Naive thymus-derived CD4-positive, alpha-beta T cell (primary cell): ENCODE results near the gene UBE2QL1. TPM values are rescaled to one million over a fixed set of nuclear protein-coding genes. Genes with fewer than 3 reads are reported as not detected.

ENCODE experiments used
- ATAC-seq: fragments of 150-1000 bp; cut with Tn5 transposase; 2 replicates; pipeline ENCODE4 v1.10.0; 2021; ENCODE audit warnings: mild to moderate bottlenecking, moderate library complexity
- CTCF ChIA-PET: fragments of 350-600 bp; sonication (Branson Sonifier 250); formaldehyde crosslinking; loops from one replicate; lab custom pipeline; 2021; ENCODE audit warnings: antibody characterized with exemption; lab: Charles Lee
- POLR2A ChIA-PET: fragments of 350-600 bp; sonication (Branson Sonifier 250); formaldehyde crosslinking; loops from one replicate; lab custom pipeline; 2021; ENCODE audit warnings: antibody characterized with exemption, inconsistent platforms; lab: Charles Lee
- DNase-seq, 9 donors: peaks; one replicate each; pipeline versions ENCODE4 v3.0.0 to v3.0.0-alpha.2; 2020 to 2022; ENCODE audit warnings: mixed read lengths in 1 of 9
- H3K27ac ChIP-seq: one replicate; pipeline ENCODE4 v1.7.0; 2013; ENCODE audit warnings: mild to moderate bottlenecking, low read depth, low read length, moderate library complexity
- H3K27me3 ChIP-seq, 2 donors: one replicate each; pipeline ENCODE4 v1.7.0; 2013; ENCODE audit warnings: low read length in 2 of 2, mild to moderate bottlenecking in 2 of 2, moderate library complexity in 2 of 2; ENCODE audit not compliant: control insufficient read depth in 2 of 2, insufficient read depth in 2 of 2
- H3K36me3 ChIP-seq, 3 experiments: 1 replicate in 2 of 3; 2 replicates in 1 of 3; pipeline ENCODE4 v1.7.0; 2013; ENCODE audit warnings: low read length in 3 of 3, mild to moderate bottlenecking in 3 of 3, moderate library complexity in 1 of 3; ENCODE audit not compliant: insufficient read depth in 3 of 3, control insufficient read depth in 2 of 3
- H3K4me1 ChIP-seq, 2 donors: one replicate each; pipeline ENCODE4 v1.7.0; 2013; ENCODE audit warnings: low read length in 2 of 2, mild to moderate bottlenecking in 2 of 2, moderate library complexity in 1 of 2; ENCODE audit not compliant: control insufficient read depth in 2 of 2, insufficient read depth in 2 of 2
- H3K4me3 ChIP-seq: 2 replicates; pipeline ENCODE4 v1.7.0; 2013; ENCODE audit warnings: mild to moderate bottlenecking, low read length
- H3K9me3 ChIP-seq, 3 experiments: 1 replicate in 2 of 3; 2 replicates in 1 of 3; pipeline ENCODE4 v1.7.0; 2013; ENCODE audit warnings: low read length in 3 of 3; ENCODE audit not compliant: control insufficient read depth in 2 of 3
- H3K27ac Mint-ChIP-seq, 9 donors: one replicate each; pipeline ENCODE4 v1.8.0; 2020 to 2022; ENCODE audit warnings: mixed read lengths in 9 of 9, mild to moderate bottlenecking in 8 of 9, moderate library complexity in 5 of 9, inconsistent platforms in 2 of 9
- H3K27me3 Mint-ChIP-seq, 5 donors: one replicate each; pipeline ENCODE4 v1.8.0; 2021 to 2022; ENCODE audit warnings: mixed read lengths in 5 of 5, mild to moderate bottlenecking in 1 of 5
- H3K36me3 Mint-ChIP-seq, 5 donors: one replicate each; pipeline ENCODE4 v1.8.0; 2020 to 2022; ENCODE audit warnings: mixed read lengths in 5 of 5, mild to moderate bottlenecking in 3 of 5, inconsistent platforms in 1 of 5
- H3K4me1 Mint-ChIP-seq, 7 donors: one replicate each; pipeline ENCODE4 v1.8.0; 2020 to 2022; ENCODE audit warnings: mixed read lengths in 7 of 7, mild to moderate bottlenecking in 3 of 7, inconsistent platforms in 1 of 7
- H3K4me3 Mint-ChIP-seq, 10 donors: one replicate each; pipeline ENCODE4 v1.8.0; 2020 to 2022; ENCODE audit warnings: mild to moderate bottlenecking in 10 of 10, mixed read lengths in 10 of 10, moderate library complexity in 6 of 10, inconsistent platforms in 2 of 10
- H3K9me3 Mint-ChIP-seq, 11 donors: one replicate each; pipeline ENCODE4 v1.8.0; 2020 to 2022; ENCODE audit warnings: mixed read lengths in 11 of 11, mild to moderate bottlenecking in 4 of 11, inconsistent platforms in 1 of 11, moderate library complexity in 1 of 11
- intact Hi-C, 2 donors: fragments of 100-400 bp; cut with micrococcal nuclease; formaldehyde crosslinking; loops; one replicate each; pipeline ENCODE4 v1.15.1; 2023
- polyA plus RNA-seq, 2 donors: library from polyadenylated mRNA; unstranded; fragments of 300-500 nt; fragmentation: Illumina TruSeq; gene quantifications; one replicate each; pipeline ENCODE4 v1.2.3, GENCODE V29; 2021
- total RNA-seq, 6 experiments: library from RNA in 5 of 6; stranded (reverse) in 5 of 6; gene quantifications; 1 replicate in 5 of 6; 2 replicates in 1 of 6; pipeline ENCODE4 v1.2.3 and lab custom pipeline; 2021 to 2026

UBE2QL1 gene
- total and polyA plus RNA-seq, 7 experiments from 2014 or later = 0.21 to 0.44 TPM; not detected in 5

DNA sequence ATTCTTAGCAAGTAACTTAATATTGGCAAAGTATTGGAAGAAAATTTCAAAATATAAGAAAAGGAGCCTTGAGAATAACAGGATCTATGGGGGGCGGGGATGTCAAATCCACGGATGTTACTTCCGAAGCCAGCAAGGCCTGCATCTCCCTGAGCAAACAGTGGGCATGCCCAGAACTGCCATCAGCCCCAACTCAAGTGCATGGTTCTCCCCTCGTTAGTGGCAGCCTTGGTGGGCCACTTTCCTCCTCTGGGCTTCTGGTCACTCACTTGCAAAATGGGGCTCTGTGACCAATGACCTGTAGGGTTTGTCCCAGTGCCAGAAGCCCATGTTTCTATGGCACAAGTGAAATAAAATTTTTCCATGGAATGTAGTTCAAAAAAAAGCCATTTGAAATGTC, 43.1 kb upstream of the UBE2QL1 start:
- ATAC-seq (no peak), DNase-seq (no peak)
- no peak overlapping the region for H3K4me3 Mint-ChIP-seq
- Histone ChIP-seq H3K4me3 (no peak overlapping the region), H3K36me3 (no peaks in the 10 kb centered on the region), H3K4me1 (no peaks in the 10 kb centered on the region), H3K27me3 (no peaks in the 10 kb centered on the region), H3K27ac (no peak overlapping the region), H3K9me3 (no peaks in the 10 kb centered on the region)
- POLR2A ChIA-PET = no interaction called here
- peaks cover 0 to 4% (median 0%) of the 10 kb centered on the region in 7 donors for H3K4me1 Mint-ChIP-seq
- CTCF ChIA-PET = no interaction called here
- no peak overlapping the region for H3K27ac Mint-ChIP-seq
- H3K36me3 Mint-ChIP-seq = no peaks in the 10 kb centered on the region
- peaks cover 0 to 4% (median 0%) of the 10 kb centered on the region in 11 donors for H3K9me3 Mint-ChIP-seq
- intact Hi-C loops = no loop called here
- peaks cover 10 to 41% (median 12%) of the 10 kb centered on the region in 5 donors for H3K27me3 Mint-ChIP-seq

DNA sequence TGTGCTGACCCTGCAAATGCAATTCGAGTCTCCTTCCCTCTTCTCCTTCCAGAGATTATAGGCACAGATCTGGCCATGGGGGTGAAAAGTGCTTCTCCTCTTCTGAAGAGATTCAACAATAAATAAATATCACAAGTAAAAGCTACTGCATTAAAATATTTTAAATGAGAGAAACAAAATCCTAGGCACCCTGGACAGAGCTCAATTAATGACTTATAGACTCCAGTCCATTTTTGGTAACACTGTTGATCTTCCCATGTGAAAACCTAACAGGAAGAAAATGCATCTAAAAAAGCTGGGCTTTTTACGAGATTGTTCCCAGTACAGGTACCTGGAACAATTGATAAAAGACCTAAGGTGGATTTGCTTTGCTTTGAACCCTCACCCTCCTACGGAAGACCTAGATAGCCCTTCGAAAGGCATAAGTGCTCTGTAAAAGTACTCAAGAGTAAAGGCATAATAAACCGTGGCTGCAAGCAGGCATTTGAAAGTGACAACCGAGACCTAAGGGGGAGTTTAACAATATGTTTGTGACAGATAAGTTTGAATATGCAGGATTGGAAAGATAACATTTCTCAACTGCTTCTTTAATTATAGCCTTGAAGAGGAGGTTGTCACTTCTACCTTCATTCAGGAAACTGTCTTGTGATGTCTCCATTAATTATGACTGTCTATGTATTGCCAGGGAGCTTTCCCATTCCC, 41.0 kb upstream of the UBE2QL1 start:
- ATAC-seq (no peak), DNase-seq (no peak)
- peaks cover 3 to 38% (median 9%) of the 10 kb centered on the region in 5 donors for H3K27me3 Mint-ChIP-seq
- H3K27me3 ChIP-seq = no peaks in the 10 kb centered on the region
- CTCF ChIA-PET = no interaction called here
- no peak overlapping the region for H3K4me3 Mint-ChIP-seq
- H3K9me3 Mint-ChIP-seq = peaks cover 0 to 4% (median 0%) of the 10 kb centered on the region in 11 donors
- H3K27ac Mint-ChIP-seq = no peak overlapping the region
- no peaks in the 10 kb centered on the region for H3K9me3 ChIP-seq
- H3K36me3 ChIP-seq = no peaks in the 10 kb centered on the region
- no peak overlapping the region for H3K4me3 ChIP-seq
- H3K36me3 Mint-ChIP-seq = no peaks in the 10 kb centered on the region
- intact Hi-C loops = no loop called here
- H3K27ac ChIP-seq = no peak overlapping the region
- H3K4me1 ChIP-seq = no peaks in the 10 kb centered on the region
- POLR2A ChIA-PET = no interaction called here
- H3K4me1 Mint-ChIP-seq = peaks cover 0 to 4% (median 0%) of the 10 kb centered on the region in 7 donors

DNA sequence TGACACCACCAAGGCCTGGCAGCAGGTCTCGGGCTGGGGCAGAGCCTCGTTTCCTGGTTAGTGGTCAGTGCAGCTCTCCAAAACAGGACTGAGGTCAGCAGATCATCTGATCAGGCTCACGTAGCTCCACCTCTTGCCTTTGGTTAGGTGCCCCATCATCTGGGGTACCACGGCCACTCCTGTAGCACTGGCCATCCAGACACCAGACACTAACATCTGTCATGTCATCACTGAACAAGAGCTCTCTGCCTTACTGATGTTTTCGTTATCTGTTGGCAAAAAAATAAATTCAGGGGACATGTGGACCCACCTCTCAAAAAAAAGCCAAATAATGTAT, 40.4 kb upstream of the UBE2QL1 start:
- Histone ChIP-seq H3K4me3 (no peak overlapping the region), H3K36me3 (no peaks in the 10 kb centered on the region), H3K27me3 (no peaks in the 10 kb centered on the region), H3K9me3 (no peaks in the 10 kb centered on the region), H3K27ac (no peak overlapping the region), H3K4me1 (no peaks in the 10 kb centered on the region)
- Mint-ChIP-seq H3K4me3 (no peak overlapping the region), H3K27me3 (peaks cover 0 to 35% (median 4%) of the 10 kb centered on the region in 5 donors), H3K4me1 (peaks cover 0 to 1% (median 0%) of the 10 kb centered on the region in 7 donors), H3K36me3 (no peaks in the 10 kb centered on the region), H3K27ac (peak overlapping the region in 1 of 9 donors; percentile 36), H3K9me3 (peaks cover 0 to 4% (median 0%) of the 10 kb centered on the region in 11 donors)
- POLR2A ChIA-PET = no interaction called here
- DNase-seq = no peak
- CTCF ChIA-PET = no interaction called here
- intact Hi-C loops = no loop called here
- ATAC-seq = no peak

DNA sequence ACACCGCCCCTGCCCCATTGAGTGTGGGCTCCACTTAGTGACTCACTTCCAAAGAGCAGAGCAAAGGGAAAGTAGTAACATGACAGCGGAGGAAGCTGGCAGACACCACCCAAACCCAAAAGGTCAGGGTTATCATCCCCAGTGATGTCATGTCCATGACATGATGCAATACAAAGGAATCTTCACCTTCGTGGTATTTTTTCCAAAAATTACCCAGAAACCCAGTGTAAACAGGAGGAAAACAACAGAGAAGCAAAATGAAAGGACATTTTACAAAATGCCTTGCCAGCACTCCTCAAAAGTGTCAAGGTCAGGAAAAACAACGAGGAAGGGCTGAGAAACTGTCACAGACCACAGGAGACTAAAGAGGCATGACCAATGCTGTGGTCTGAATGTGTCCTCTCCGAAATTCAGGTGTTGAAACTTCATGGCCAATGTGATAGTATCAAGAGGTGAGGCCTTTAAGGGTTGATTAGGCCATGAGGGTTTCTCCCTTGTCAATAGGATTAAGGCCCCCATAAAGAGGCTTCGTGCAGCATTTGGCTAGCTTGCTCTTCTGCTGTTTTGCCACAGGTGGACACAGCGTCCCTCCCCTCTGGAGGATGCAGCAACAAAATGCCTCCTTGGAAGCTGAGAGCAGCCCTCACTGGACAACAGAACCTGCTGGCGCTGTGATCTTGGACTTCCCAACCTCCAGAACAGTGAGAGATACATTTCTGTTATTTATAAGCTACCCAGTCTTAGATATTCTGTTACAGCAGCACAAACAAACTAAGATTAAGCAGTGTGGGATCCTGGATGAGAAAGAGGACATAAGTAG, 39.8 kb upstream of the UBE2QL1 start:
- Mint-ChIP-seq H3K4me3 (no peak overlapping the region), H3K36me3 (no peaks in the 10 kb centered on the region), H3K27ac (peak overlapping the region in 1 of 9 donors; percentile 36), H3K27me3 (peaks cover 0 to 35% (median 4%) of the 10 kb centered on the region in 5 donors), H3K4me1 (peaks cover 0 to 1% (median 0%) of the 10 kb centered on the region in 7 donors), H3K9me3 (peaks cover 0 to 4% (median 0%) of the 10 kb centered on the region in 11 donors)
- Histone ChIP-seq H3K4me1 (no peaks in the 10 kb centered on the region), H3K36me3 (no peaks in the 10 kb centered on the region), H3K27ac (no peak overlapping the region), H3K9me3 (no peaks in the 10 kb centered on the region), H3K4me3 (no peak overlapping the region), H3K27me3 (no peaks in the 10 kb centered on the region)
- ATAC-seq = no peak
- ChIA-PET POLR2A (no interaction called here), CTCF (no interaction called here)
- intact Hi-C loops = no loop called here
- DNase-seq = no peak

DNA sequence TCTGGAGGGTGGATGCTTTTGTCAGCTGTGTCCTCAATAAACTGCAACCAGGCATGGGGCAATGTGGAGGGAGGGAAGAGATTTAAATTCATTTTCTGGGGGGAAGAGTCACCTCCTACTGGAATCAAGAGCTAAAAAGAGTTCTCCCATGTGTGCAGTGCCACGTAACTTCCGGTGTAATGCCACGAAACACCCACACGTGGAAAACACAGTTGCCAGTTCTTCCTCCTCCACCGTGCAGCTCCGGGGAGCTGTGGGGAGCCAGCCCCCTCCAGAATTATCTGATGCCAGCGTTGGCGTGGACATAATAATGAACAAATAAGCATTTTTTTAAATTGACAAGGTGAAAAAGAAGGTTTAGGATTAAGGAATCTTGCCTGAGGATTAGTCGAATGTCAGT, 38.2 kb upstream of the UBE2QL1 start:
- no peak for ATAC-seq
- H3K36me3 Mint-ChIP-seq = no peaks in the 10 kb centered on the region
- peaks cover 0 to 1% (median 0%) of the 10 kb centered on the region in 7 donors for H3K4me1 Mint-ChIP-seq
- no peaks in the 10 kb centered on the region for H3K9me3 ChIP-seq
- intact Hi-C loops = no loop called here
- ChIA-PET POLR2A (no interaction called here), CTCF (no interaction called here)
- H3K9me3 Mint-ChIP-seq = peaks cover 0 to 4% (median 0%) of the 10 kb centered on the region in 11 donors
- no peak overlapping the region for H3K4me3 Mint-ChIP-seq
- H3K27me3 Mint-ChIP-seq = peaks cover 0 to 36% (median 4%) of the 10 kb centered on the region in 5 donors
- no peaks in the 10 kb centered on the region for H3K4me1 ChIP-seq
- H3K4me3 ChIP-seq = no peak overlapping the region
- H3K27ac ChIP-seq = no peak overlapping the region
- H3K36me3 ChIP-seq = no peaks in the 10 kb centered on the region
- H3K27me3 ChIP-seq = no peaks in the 10 kb centered on the region
- no peak overlapping the region for H3K27ac Mint-ChIP-seq
- DNase-seq = no peak

DNA sequence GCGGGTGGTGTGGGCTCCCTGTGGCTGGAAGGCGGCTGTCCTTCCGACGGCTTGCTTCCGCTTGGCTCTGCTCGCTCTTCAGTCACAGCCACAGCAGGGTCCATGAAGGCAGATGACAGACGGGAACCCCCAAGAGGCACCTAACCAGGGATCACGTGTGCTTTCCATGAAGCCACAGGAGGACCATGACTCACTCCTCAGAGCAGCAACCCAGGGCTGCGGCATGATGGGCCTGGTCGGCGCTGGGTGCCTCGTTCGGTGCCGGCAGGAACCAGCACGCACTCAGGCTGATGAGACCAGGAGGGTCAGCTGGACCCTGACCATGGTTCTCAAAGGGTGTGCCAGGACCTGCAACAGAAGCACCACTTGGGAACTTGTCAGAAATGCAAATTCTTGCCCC, 37.5 kb upstream of the UBE2QL1 start:
- H3K4me1 Mint-ChIP-seq = peaks cover 0 to 1% (median 0%) of the 10 kb centered on the region in 7 donors
- no peak overlapping the region for H3K27ac Mint-ChIP-seq
- Histone ChIP-seq H3K27me3 (no peaks in the 10 kb centered on the region), H3K4me1 (no peaks in the 10 kb centered on the region), H3K4me3 (no peak overlapping the region), H3K27ac (no peak overlapping the region), H3K9me3 (no peaks in the 10 kb centered on the region), H3K36me3 (no peaks in the 10 kb centered on the region)
- no peak overlapping the region for H3K4me3 Mint-ChIP-seq
- DNase-seq = no peak
- no peaks in the 10 kb centered on the region for H3K36me3 Mint-ChIP-seq
- ATAC-seq = no peak
- peaks cover 0 to 4% (median 0%) of the 10 kb centered on the region in 11 donors for H3K9me3 Mint-ChIP-seq
- H3K27me3 Mint-ChIP-seq = peaks cover 0 to 34% (median 4%) of the 10 kb centered on the region in 5 donors
- POLR2A ChIA-PET = no interaction called here
- CTCF ChIA-PET = no interaction called here
- intact Hi-C loops = no loop called here
